HG03460 (cell line): ENCODE measurements around the gene PIK3C2G.
"Not testable (repeated sequence)": the region's sequence is repeated elsewhere in the genome, so short reads cannot be mapped to it uniquely, and the experiment has no call there.

Source experiments
- ATAC-seq: cut with Tn5 transposase; IDR thresholded peaks from one replicate; pipeline ENCODE4 v1.9.1; 2021; ENCODE audit not compliant: unreplicated experiment

Gene PIK3C2G

DNA sequence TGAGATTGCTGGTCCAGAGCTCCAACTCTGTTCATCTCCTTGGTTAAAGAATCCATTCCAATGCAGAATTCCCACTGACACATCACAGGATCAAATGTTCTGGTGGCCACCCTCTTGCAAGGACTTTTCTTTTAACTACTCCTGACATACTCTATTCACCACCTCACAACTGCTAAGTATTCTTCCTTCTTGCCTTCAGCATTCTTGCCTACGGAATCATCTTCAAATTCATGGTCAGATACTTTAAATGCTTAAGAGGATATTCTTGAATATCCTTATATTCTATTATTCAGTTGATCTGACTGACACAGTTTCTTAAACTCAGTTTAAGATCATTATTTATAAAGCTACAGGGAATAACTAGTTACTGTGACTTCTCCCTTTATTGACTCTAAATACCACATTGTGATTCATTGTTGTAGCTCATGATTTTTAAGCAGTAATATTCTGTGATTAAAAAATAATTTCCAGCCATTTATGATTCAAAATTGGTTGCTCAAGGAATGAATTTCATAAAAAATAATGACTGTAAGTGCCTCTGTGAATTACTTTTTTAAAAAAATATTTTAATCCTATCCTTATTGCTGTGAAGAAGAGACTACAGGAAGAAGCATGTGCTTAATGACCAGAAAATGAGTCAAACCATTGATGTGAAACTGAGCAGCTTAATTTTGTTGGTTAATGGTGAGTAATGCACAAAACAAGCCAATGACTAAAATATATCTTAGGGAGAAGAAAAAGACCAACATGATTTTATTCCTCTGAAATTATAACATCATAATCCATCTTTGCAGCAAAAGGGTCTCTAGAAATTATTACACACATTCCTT, 207.1 kb downstream of the PIK3C2G start:
- no peak for ATAC-seq

DNA sequence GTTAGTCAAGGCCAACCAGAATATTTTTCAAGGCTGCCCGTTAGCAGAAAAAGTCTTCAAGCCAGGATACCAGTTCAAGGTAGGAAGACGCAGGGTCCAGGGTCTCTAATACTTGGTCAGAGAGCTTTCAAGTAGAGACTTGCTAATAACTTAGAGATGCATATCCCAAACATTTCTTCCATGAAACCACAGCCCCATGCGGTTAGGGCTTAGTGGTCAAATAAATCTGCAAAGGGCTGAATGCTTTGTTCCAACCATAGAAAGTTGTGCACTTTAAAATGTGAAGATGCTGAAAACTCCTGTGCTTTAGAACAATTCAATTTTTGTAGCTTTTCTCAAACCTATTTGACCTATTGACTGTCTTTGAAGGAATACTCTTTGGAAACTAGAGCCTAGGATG, 208.9 kb downstream of the PIK3C2G start:
- ATAC-seq, result no peak

DNA sequence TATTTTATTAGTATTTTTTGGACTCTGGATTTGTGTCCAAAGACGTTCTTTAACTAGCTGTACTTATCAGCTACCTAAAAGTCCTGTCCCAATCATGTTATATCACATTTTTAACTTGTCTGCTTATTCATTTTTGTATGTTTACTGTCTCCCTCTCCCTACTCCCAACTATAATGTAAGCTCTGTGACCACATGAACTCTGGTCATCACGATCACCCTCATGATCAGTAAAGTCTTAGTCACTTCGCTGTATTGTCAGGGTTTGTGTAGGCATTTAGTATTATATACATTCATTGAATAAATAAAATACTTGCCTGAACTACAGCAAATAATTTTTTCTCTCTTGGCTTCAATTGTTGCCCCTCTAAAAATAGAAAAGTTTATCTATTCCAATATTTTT, 211.0 kb downstream of the PIK3C2G start:
- no peak for ATAC-seq

DNA sequence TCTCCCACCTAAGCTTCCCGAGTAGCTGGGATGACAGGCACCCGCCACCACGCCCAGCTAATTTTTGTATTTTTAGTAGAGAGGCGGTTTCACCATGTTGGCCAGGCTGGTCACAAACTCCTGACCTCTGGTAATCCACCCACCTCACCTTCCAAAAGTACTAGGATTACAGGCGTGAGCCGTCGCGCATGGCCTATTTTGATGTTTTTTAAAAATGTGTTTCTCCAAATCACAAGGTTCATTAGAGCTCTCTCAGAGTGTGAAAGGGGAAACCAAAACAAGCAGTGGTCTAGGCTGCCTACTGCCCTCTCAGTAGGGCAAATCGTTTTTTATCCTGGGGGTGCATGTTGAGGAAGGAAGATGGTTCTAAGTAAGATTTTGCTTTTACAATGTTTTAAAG, 211.5 kb downstream of the PIK3C2G start:
- no peak for ATAC-seq

DNA sequence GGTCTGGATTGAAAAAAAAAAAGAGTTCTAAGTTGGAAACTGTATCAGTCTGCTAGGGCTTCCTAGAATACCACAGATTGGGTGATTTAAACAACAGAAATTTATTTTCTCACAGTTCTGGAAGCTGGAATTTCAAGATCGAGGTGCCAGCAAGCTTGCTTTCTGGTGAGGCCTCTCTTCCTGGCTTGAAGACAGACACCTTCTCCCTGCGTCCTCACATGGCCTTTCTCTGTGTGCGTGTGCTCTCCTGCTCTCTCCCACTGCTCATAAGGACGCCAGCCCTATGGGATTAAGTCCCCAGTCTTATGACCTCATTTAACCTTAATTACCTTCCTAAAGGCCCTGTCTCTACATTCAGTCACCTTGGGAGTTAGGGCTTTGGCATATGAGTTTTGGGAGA, 215.5 kb downstream of the PIK3C2G start:
- no peak for ATAC-seq

DNA sequence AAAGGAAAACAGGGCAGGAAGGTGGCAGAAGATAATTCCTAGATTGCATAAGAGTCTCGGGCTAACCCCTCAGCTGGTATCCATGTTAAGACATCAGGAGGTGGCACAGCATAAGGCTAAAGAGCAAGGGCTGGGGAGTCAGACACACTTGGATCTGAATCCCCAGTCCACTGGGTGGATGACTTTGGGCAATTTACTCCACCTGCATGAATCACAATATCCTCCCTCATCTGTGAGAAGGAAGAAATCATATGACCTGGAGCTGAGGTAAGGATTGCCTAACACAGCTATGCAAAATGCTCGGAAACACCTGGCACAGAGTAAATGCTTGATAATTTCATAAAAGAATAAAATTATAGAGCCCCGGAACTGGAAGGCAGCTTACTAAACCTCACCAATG, 217.9 kb downstream of the PIK3C2G start:
- ATAC-seq, result no peak

DNA sequence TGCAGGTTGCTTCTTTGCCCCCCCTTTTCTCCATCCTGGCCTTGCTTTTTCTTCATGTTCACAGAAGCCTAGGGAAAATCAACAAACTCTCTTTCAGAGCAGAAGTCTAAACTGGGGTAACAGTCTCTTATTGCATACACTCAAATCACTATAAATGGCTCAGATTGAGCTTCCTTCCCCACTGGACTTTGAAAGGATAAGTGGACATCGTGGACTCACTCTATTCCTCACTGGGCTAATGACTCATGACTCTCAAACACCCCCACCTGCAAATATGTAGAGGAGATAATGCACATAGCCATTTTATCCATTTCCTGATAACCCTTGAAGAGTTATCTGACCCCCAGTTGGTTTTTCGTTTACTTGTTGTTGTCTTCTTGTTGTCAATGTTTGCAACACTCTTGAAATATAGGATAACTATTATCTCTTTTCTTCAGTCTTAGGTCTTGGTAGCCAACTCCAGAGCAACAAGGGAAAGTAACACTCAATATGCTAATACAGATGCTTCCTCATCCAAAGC, 221.3 kb downstream of the PIK3C2G start:
- ATAC-seq, result no peak

DNA sequence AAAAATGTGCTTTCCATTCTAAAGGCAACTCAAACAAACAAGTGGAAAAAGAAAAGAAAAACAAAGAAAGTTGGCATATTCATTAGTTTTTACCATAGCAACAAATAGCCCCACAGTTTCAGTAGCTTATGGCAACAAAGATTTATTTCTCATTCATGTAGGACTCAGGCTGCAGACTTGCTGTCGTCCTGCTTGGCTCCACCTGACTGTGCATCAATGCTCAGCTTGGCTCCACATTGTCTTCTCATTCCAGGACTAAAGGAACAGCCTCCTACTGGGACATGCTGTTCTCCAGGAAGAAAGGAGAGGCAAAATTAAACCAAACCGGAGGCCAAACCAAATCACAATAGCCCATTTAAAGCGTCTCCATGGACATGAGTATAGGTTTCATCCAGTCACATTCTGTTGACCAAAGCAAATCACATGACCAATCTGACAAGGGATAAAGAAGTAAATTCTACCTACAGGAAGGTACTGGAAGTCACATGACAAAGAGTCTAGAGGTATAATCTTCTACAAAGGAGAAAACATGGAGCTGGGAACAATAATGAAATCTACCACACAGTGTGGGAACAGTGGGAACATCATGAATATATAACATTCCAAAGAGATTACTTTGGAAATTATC, 222.5 kb downstream of the PIK3C2G start:
- ATAC-seq, result no peak

DNA sequence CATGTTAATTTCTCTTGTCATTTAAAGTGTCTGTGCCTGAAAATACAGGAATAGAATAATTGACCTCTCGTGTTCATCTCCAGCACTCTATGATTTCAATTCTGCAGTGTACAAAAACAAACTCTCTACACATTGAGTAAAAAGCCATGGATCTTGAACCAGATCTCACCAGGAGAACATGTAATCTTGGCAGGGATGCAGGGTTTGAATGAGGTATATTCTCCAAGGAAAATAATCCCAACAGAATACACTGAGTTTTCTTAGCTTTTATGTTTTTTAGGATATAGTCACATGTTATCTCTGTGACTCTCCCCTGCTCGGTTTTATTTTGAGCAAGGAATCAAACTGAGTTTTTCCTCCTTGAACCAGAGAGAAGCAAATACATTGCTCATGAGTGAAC, 224.7 kb downstream of the PIK3C2G start:
- ATAC-seq, result no peak

DNA sequence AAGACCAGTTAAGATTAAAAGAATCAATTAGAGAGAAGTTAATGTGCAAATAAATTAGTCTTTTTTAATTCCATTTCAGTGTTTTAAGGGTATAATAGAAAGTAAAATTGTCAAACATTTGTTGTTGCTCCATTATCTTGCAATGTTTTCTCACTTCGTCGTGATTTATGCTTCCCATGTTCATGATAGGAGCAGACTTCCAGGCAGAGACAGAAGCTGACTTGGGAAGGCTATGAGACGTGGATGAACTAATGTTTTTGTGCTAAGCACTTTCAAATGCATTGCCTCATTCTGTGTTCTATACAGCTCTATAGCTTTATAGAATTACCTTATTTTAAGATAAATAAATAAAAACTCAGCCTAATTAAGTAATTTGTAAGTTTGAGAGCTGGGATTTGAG, 226.2 kb downstream of the PIK3C2G start:
- no peak for ATAC-seq

DNA sequence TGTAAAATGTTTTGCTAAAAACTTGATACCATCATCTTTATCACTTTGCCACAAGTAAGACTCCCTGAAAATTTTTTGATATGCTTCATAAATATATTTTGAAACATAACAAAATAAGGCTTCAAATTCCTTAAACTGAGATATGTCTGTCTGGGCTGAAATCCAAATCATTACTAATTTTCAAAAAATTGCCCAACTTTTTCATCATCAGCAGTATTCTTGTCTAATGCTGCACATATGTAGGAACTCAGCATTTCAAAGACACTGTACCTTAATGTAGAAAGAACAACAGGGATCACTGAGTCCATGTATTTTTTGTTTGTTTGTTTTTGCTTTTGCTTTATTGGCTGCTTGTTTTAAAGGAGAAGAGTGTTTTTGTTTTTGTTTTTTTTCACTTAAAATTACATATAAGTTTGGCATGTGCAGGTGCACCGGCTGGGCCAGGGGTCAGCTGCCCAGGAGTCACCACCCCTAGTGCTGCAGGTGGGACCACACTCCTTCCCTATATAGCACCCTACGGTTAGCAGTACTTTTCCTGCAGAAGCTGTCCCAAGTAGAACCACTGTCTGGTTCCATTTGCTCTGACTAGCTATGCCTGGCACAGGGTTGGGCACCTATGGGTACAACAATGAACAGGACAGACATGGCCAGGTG, 231.2 kb downstream of the PIK3C2G start:
- ATAC-seq, result no peak

DNA sequence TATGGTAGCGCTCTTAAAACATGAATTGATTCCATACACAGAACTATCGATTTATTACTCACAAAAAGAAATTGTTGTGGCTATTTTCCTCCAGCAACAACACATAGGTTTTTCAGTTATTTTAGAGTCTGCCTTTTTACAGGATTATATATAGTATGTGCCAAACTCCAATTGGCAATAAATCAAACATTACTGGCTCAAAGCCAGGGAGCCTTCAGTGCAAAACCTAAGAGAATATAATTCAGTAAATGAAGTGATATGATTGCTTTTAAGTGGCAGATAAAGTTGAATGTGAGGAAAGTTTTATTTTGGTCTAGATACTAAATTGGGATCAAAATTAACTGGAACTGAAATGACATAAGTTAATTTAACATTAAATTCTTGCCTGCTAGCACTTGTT, 234.8 kb downstream of the PIK3C2G start:
- ATAC-seq, result no peak

DNA sequence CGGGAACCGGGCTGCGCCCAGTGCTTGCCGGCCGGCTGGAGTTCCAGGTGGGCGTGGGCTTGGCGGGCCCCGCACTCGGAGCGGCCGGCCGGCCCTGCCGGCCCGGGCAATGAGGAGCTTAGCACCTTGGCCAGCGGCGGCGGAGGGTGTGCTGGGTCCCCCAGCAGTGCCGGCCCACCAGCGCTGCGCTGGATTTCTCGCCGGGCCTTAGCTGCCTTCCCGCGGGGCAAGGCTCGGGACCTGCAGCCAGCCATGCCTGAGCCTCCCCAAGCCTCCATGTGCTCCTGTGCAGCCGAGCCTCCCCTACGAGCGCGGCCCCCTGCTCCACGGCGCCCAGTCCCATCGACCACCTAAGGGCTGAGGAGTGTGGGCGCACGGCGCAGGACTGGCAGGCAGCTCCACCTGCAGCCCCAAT, 238.8 kb downstream of the PIK3C2G start:
- ATAC-seq, result not testable (repeated sequence)

DNA sequence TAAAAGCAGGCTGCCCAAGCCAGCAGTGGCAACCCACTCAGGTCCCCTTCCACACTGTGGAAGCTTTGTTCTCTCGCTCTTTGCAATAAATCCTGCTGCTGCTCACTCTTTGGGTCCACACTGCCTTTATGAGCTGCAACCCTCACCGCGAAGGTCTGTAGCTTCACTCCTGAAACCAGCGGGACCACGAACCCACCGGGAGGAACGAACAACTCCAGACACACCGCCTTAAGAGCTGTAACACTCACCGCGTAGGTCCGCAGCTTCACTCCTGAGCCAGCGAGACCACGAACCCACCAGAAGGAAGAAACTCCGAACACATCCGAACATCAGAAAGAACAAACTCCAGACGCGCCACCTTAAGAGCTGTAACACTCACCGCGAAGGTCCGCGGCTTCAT, 239.4 kb downstream of the PIK3C2G start:
- ATAC-seq, result not testable (repeated sequence)

DNA sequence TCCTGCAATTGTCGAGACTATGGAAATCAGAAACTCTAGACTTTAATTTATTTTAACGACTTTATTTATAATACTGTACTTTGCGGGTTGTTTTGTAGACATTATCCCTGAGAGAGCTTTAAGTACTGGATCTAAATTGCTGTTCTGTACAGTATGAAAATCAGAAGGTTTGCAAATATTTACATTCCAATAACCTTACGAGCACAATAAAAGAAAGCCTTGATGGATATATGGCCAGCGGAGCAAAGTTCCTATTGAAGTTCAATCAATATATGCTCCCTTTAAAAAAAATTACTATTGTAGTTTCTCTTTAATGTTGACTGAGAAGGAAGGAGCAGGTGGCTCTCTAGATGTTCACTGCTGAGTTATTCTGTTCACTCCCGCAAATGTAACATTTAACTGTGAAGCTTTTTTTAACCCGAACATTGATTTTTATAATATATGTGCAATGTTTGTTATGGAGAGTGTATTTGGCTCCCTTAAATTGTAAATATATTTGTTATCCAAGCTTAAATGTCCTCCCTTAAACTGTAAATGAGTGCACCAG, 241.2 kb downstream of the PIK3C2G start:
- ATAC-seq, result no peak

DNA sequence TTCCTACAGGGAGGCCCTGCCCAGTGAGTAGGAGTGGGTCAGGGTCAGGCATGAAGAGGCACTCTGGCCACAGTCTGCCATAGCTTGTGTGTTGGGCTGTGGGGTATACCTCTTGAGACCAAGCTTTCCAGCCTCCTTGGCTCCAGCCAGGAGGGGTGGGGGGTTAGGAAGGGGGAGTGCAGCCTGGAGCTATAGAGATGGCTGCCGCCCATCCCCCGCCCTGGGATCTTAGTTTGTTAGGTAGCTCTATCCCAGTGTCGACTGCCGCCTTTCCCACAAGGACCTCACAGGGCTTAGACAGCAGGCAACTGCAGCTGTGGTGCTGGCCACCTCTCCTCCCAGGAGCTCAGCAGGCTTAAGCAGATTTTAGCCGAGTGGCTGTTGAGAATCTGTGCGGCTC, 260.1 kb downstream of the PIK3C2G start:
- no peak for ATAC-seq

DNA sequence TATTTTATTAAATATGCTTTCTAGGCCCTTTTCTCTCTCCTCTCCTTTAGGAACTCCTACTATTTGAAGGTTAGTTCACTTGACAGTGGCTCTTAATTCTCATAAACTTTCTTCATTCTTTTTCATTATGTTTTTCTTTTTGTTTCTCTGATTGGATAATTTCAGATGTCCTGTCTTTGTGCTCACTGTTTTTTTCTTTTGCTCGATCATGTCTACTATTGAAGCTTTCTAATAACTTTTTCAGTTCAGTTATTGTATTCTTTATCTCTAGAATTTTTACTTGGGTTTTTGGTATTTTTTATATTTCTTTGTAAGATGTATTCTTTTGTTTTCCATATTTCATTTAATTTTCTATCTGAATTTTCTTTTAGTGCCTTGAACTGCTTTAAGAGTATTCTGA, 261.5 kb downstream of the PIK3C2G start:
- no peak for ATAC-seq

DNA sequence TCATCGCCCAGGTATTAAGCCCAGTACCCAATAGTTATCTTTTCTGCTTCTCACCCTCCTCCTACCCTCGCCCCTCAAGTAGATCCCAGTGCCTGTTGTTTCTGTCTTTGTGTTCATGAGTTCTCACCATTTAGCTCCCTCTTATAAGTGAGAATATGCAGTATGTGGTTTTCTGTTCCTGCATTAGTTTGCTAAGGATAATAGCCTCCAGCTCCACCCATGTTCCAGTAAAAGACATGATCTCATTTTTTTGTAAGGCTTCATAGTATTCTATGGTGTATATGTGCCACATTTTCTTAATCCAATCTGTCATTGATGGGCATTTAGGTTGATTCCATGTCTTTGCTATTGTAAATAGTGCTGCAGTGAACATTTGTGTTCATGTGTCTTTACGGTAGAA, 281.2 kb downstream of the PIK3C2G start:
- not testable (repeated sequence) for ATAC-seq

DNA sequence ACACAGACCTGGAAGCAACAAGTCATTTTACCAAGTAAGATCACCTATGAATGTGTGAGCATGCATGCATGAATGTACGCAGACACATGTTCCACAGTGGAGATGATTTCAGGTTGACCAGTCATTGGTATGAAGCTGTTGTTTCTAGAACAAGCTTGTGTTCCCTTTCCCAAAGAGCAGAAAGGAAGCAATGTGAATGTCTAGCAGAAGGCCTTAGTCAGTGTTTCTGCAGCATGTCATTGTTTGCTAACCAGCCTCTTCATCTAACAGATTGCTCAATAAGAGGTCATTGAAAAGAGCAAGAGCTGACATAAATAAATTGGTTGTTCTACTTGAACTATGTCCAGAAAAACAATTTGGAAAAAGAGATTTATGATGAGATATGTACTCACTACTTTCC, 285.1 kb downstream of the PIK3C2G start:
- no peak for ATAC-seq

DNA sequence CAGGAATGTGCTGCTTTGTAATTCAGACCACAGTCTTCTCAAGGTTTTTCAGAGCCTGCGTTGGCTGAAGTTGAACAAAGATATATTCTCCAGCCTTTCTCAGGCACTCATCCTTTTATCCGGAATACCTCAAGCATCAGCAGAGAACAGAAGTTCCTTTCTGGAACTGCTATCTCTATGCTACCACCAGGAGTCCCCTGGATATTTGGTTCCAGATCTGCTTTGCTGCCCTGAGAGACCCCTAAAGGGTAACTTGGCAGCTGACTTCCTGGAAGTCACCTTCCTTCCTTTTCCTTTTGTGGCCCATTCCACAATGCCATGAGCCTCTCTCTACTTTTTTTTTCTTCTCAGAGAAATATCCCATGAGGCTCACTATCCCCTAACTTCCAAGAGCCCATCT, 288.3 kb downstream of the PIK3C2G start:
- no peak for ATAC-seq

DNA sequence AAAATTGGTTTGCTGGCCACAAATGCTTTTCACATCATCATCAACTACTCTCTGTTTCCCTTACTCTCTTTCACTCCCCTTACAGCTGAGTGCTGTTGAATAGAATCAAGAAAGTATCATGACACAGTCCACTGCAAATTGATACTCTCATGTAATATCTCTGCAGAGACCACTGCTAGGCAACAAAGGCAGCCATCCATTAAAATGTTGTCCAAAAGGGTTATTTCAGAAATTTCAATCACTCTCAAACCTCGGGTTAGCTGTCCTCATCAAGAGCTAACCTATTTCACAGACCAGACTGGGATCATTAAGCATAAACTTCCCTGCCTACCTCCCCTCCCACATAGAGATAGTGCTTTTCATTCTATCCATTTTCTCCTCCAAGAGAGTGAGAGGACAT, 289.8 kb downstream of the PIK3C2G start:
- ATAC-seq, result no peak

DNA sequence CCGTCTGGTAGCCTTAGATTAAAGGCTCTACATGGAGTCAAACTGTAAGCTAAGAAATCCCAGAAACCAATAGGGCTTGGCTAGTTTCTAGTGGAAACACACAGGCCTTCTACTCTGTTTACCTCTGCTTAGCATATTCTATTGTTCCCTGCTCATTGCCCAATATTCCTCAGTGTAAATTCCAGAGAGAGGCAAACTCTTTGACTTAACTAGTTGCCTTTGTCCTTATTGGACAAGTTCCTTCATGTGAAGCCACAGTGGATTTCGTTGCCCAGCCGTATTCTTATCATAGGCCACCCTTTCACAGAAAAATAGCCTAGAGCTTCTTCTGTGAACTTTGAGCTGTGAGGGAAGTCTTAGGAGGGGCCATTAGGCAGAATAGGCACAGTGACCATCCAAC, 290.4 kb downstream of the PIK3C2G start:
- ATAC-seq, result no peak
